Esophagus squamous epithelium (tissue), 4 donors: ENCODE measurements around the gene TDRD7.

Experiments used
- CTCF ChIP-seq, 6 experiments: fragments of 450-650 bp in 4 of 6; fragments of 200-600 bp in 2 of 6; sonication (generic) in 2 of 6; IDR thresholded peaks; one replicate each; pipeline ENCODE4 v1.5.1; 2016 to 2019; ENCODE audit warnings: antibody characterized with exemption in 6 of 6, mild to moderate bottlenecking in 4 of 6, moderate library complexity in 4 of 6
- POLR2A ChIP-seq, 4 donors: fragments of 450-650 bp; IDR thresholded peaks; one replicate each; pipeline ENCODE4 v1.6.1; 2017; ENCODE audit warnings: antibody characterized with exemption in 4 of 4, mild to moderate bottlenecking in 4 of 4, moderate library complexity in 3 of 4

- TF ChIP-seq CTCF (IDR thresholded peaks at IDR 0.05), result no peak
- no peak for TF ChIP-seq POLR2A (IDR thresholded peaks at IDR 0.05)
Measured at GRCh38 chr9:97441729-97442128, 29.8 kb downstream of the TDRD7 start.
